GM12878 (cell line): ENCODE data around the gene RNF220. TPM values are rescaled to one million over a fixed set of nuclear protein-coding genes. Genes with fewer than 3 reads are reported as not detected.

Experiments used
- ATAC-seq: fragments of 200-7000 bp; cut with Tn5 transposase; 3 replicates; pipeline ENCODE4 v1.9.1; 2020; ENCODE audit warnings: mild to moderate bottlenecking, moderate library complexity
- BruUV-seq: library from RNA; stranded (reverse); fragments of 400-500 nt; replicated peaks from 2 replicates; lab custom pipeline; 2021; lab: Mats Ljungman, UMichigan
- CTCF ChIA-PET: fragments of 300-600 bp; sonication (Branson Sonifier 250); formaldehyde crosslinking; extraction: SDS; loops from one replicate; lab custom pipeline; 2021; ENCODE audit warnings: inconsistent platforms; lab: Yijun Ruan, JAX
- POLR2A ChIA-PET: fragments of 350-600 bp; formaldehyde crosslinking; extraction: SDS; loops from one replicate; lab custom pipeline; 2021; ENCODE audit warnings: inconsistent platforms; lab: Charles Lee
- RAD21 ChIA-PET: fragments of 300-600 bp; sonication (Branson Sonifier 250); formaldehyde crosslinking; loops from one replicate; lab custom pipeline; 2023; ENCODE audit warnings: antibody characterized with exemption; ENCODE audit not compliant: unreplicated experiment; lab: Charles Lee
- SMC1A ChIA-PET: fragments of 300-600 bp; sonication (Branson Sonifier 250); formaldehyde crosslinking; loops from one replicate; lab custom pipeline; 2023; ENCODE audit not compliant: unreplicated experiment, uncharacterized antibody; lab: Charles Lee
- DNase-seq: peaks from one replicate; pipeline ENCODE4 v3.0.0-alpha.2; 2011; ENCODE audit warnings: low read depth, low spot score
- FAIRE-seq: peaks from 3 replicates; lab custom pipeline; 2011; peaks lifted over from hg19 to GRCh38; lab: Jason Lieb, UNC
- H2AFZ ChIP-seq: 2 replicates; pipeline ENCODE4 v1.6.0; 2011; ENCODE audit warnings: low read depth, low read length, control low read depth; ENCODE audit not compliant: control insufficient read depth
- H3K27ac ChIP-seq: 2 replicates; pipeline ENCODE4 v1.5.1; 2011; ENCODE audit warnings: control low read depth; ENCODE audit not compliant: control insufficient read depth, insufficient read depth
- H3K27me3 ChIP-seq, 2 experiments: replicated peaks in 1 of 2; 2 replicates each; pipeline versions ENCODE4 v1.6.0 to v1.6.1; 2011; ENCODE audit warnings: low read length in 1 of 2; ENCODE audit not compliant: control insufficient read depth in 2 of 2, insufficient read depth in 2 of 2
- H3K36me3 ChIP-seq, 2 experiments: 2 replicates each; pipeline ENCODE4 v1.5.1; 2011; ENCODE audit warnings: low read length in 1 of 2; ENCODE audit not compliant: control insufficient read depth in 2 of 2, insufficient read depth in 2 of 2
- H3K4me1 ChIP-seq: 2 replicates; pipeline ENCODE4 v1.6.1; 2011; ENCODE audit warnings: mild to moderate bottlenecking, low read length, moderate library complexity, mixed read lengths; ENCODE audit not compliant: control insufficient read depth, insufficient read depth
- H3K4me2 ChIP-seq: 2 replicates; pipeline ENCODE4 v1.6.0; 2011; ENCODE audit warnings: control low read depth; ENCODE audit not compliant: control insufficient read depth, insufficient read depth
- H3K4me3 ChIP-seq: fragments of 200-600 bp; sonication (generic); 2 replicates; pipeline ENCODE4 v1.5.1; 2016
- H3K79me2 ChIP-seq: 2 replicates; pipeline ENCODE4 v1.6.0; 2011; ENCODE audit warnings: low read length; ENCODE audit not compliant: control insufficient read depth, insufficient read depth
- H3K9ac ChIP-seq: 2 replicates; pipeline ENCODE4 v1.8.0; 2011; ENCODE audit warnings: low read length, control low read depth, mixed read lengths; ENCODE audit not compliant: control insufficient read depth, insufficient read depth
- H3K9me3 ChIP-seq: replicated peaks from 3 replicates; pipeline ENCODE4 v1.5.1; 2011; ENCODE audit warnings: mild to moderate bottlenecking, low read length; ENCODE audit not compliant: control insufficient read depth, insufficient read depth
- H4K20me1 ChIP-seq: 2 replicates; pipeline ENCODE4 v1.6.0; 2011; ENCODE audit not compliant: control insufficient read depth, insufficient read depth
- ATF3 ChIP-seq: IDR thresholded peaks from 2 replicates; pipeline ENCODE4 v1.6.1; 2011; ENCODE audit warnings: low read depth, mild to moderate bottlenecking, low read length, moderate library complexity, borderline replicate concordance; ENCODE audit errors: extremely low read depth
- ESRRA ChIP-seq: IDR thresholded peaks from 2 replicates; pipeline ENCODE4 v1.6.1; 2012; ENCODE audit warnings: mild to moderate bottlenecking, low read length, improper control_type of control experiment
- ETV6 ChIP-seq, 2 experiments: fragments of 450-650 bp in 1 of 2; IDR thresholded peaks in 1 of 2; conservative IDR thresholded peaks in 1 of 2; 2 replicates each; pipeline ENCODE4 v1.6.1; 2014; ENCODE audit warnings: antibody characterized with exemption in 1 of 2, borderline replicate concordance in 1 of 2, low read depth in 1 of 2, mild to moderate bottlenecking in 1 of 2, moderate library complexity in 1 of 2
- FOS ChIP-seq: IDR thresholded peaks from 3 replicates; pipeline ENCODE4 v1.6.1; 2011; ENCODE audit warnings: borderline replicate concordance; ENCODE audit not compliant: insufficient read length; ENCODE audit errors: extremely low read depth
- HDAC2 ChIP-seq: fragments of 200-600 bp; sonication (generic); IDR thresholded peaks from 2 replicates; pipeline ENCODE4 v1.6.1; 2017
- REST ChIP-seq: IDR thresholded peaks from 2 replicates; pipeline ENCODE4 v1.6.1; 2012; ENCODE audit warnings: mild to moderate bottlenecking, low read depth, low read length
- WRNIP1 ChIP-seq: IDR thresholded peaks from 2 replicates; pipeline ENCODE4 v1.6.1; 2011; ENCODE audit warnings: low read depth, low read length, improper control_type of control experiment, borderline replicate concordance
- ZBTB4 ChIP-seq: fragments of 450-650 bp; formaldehyde crosslinking; IDR thresholded peaks from 2 replicates; pipeline ENCODE4 v1.4.0; 2022; ENCODE audit warnings: mild to moderate bottlenecking, moderate library complexity
- WGBS: methylation state at CpG from one replicate; pipeline ENCODE4 v1.1.6; 2016; ENCODE audit warnings: low lambda C conversion rate; ENCODE audit not compliant: insufficient replicate concordance, insufficient coverage; ENCODE audit errors: missing lambda C conversion rate; 5-methylcytosine and 5-hydroxymethylcytosine counted together
- in situ Hi-C: fragments of 300-500 bp; cut with MboI; formaldehyde crosslinking; loops from 9 replicates; pipeline ENCODE4 v1.14.3; 2018; ENCODE audit warnings: mixed read lengths
- intact Hi-C: fragments of 100-400 bp; cut with micrococcal nuclease; formaldehyde crosslinking; loops from one replicate; pipeline ENCODE4 v1.14.2; 2022; ENCODE audit not compliant: unreplicated experiment
- polyA plus RNA-seq, 11 experiments: library from polyadenylated mRNA; depleted of rRNA in 4 of 11; unstranded in 6 of 11; stranded (reverse) in 5 of 11; fragments of >200 nt; fragmentation: Nextera tagmentation in 4 of 11; fragmentation: Illumina TruSeq in 1 of 11; extraction: Ambion mirVana in 4 of 11; extraction: Trizol in 1 of 11; gene quantifications; 1 replicate in 1 of 11; 2 replicates in 10 of 11; pipeline versions ENCODE4 v1.2.1 to v1.2.3, GENCODE V29; 2011 to 2016; ENCODE audit warnings: inconsistent platforms in 2 of 11, missing spikeins in 2 of 11, low read depth in 1 of 11
- total RNA-seq, 4 experiments: library from RNA; depleted of rRNA in 3 of 4; stranded (reverse); fragments of >200 nt in 3 of 4; fragmentation: Illumina TruSeq in 1 of 4; extraction: Trizol in 1 of 4; gene quantifications; 2 replicates each; pipeline versions ENCODE4 v1.2.1 to v1.2.3, GENCODE V29; 2013 to 2021
- TF ChIP-seq, protein P1 (sequence below): fragments of 450-650 bp; IDR thresholded peaks from 2 replicates; pipeline ENCODE4 v1.6.1; 2016; ENCODE audit warnings: mild to moderate bottlenecking
- TF ChIP-seq, protein P2 (sequence below): IDR thresholded peaks from 2 replicates; pipeline ENCODE4 v1.6.1; 2012; ENCODE audit warnings: low read depth, low read length, improper control_type of control experiment

Gene RNF220
- total and polyA plus RNA-seq, 10 of the 15 experiments (the other 5 are each of a cell fraction or from before 2014, with no cell fraction given) = 4.6 to 84.1 (median 53.7) TPM

DNA sequence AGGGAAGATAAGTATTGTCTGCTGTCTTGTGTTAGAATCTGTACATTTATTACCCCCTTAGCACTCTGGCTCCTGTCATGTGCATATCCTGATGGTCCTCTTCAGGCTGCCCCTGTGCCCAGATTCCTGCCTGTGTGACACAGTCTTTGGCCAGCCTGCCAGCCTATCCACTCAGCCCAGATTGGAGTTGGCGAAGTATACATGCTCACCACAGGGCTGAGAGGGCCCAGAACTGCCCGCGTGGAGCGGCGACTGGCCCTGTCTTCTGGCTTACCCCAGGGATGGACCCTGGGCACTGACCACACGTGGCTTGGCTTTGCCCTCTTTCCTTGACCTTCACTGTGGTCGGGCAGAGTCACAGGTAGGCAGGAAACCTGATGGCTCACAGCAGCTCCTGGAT, 11.4 kb downstream of the RNF220 start:
- Histone ChIP-seq H4K20me1 (no peaks in the 10 kb centered on the region; the same call in 1 of the 2 replicates), H3K4me2 (no peak overlapping the region), H3K9me3 (no peaks in the 10 kb centered on the region), H3K27ac (no peak overlapping the region), H3K9ac (no peak overlapping the region), H2AFZ (no peak overlapping the region), H3K27me3 (peaks cover 16 to 30% of the 10 kb centered on the region in 2 experiments), H3K4me1 (no peaks in the 10 kb centered on the region), H3K36me3 (no peaks in the 10 kb centered on the region), H3K4me3 (no peak overlapping the region), H3K79me2 (no peaks in the 10 kb centered on the region)
- no peak for DNase-seq
- ChIA-PET POLR2A (no interaction called here), CTCF (no interaction called here), SMC1A (no interaction called here), RAD21 (no interaction called here)
- WGBS = 56% methylated on average over 7 of the region's 7 CpGs
- BruUV-seq = no TSS peak
- no peak for ATAC-seq
- intact Hi-C loops = no loop called here
- no peak for FAIRE-seq
- in situ Hi-C loops = no loop called here
- TF ChIP-seq WRNIP1 = no peak
- TF ChIP-seq FOS = no peak
- TF ChIP-seq, protein P1, sequence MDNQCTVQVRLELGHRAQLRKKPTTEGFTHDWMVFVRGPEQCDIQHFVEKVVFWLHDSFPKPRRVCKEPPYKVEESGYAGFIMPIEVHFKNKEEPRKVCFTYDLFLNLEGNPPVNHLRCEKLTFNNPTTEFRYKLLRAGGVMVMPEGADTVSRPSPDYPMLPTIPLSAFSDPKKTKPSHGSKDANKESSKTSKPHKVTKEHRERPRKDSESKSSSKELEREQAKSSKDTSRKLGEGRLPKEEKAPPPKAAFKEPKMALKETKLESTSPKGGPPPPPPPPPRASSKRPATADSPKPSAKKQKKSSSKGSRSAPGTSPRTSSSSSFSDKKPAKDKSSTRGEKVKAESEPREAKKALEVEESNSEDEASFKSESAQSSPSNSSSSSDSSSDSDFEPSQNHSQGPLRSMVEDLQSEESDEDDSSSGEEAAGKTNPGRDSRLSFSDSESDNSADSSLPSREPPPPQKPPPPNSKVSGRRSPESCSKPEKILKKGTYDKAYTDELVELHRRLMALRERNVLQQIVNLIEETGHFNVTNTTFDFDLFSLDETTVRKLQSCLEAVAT = no peak
- TF ChIP-seq ATF3 = no peak
- TF ChIP-seq HDAC2 = no peak
- no peak for TF ChIP-seq ZBTB4 (CRISPR knock-in tag)
- TF ChIP-seq ETV6 (conservative IDR thresholded peaks at IDR 0.05 in 1 of 2, IDR thresholded peaks at IDR 0.05 in 1 of 2; ENCODE audit: borderline replicate concordance in 1 of 2, low read depth in 1 of 2) = no peak
- no peak for TF ChIP-seq ESRRA
- no peak for TF ChIP-seq REST
- TF ChIP-seq, protein P2, sequence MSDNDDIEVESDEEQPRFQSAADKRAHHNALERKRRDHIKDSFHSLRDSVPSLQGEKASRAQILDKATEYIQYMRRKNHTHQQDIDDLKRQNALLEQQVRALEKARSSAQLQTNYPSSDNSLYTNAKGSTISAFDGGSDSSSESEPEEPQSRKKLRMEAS = no peak
